NCI-H345 treated with DMSO at 0.1 percent for 48 hours (cell line): Measurements from ENCODE around the gene ECM2.

Source experiments
- DNase-seq: peaks from one replicate; lab custom pipeline; 2025; ENCODE audit not compliant: unreplicated experiment; lab: John Stamatoyannopoulos, UW

ECM2 gene

GRCh38 chr9:92527832-92528521 is 7.8 kb downstream of the ECM2 start:
- no peak for DNase-seq

- DNase-seq: no peak
Observed at GRCh38 chr9:92527291-92527828, 8.4 kb downstream of the ECM2 start.

- DNase-seq: no peak
Observed at GRCh38 chr9:92525306-92525705, 10.5 kb downstream of the ECM2 start.

- DNase-seq: no peak
Observed at GRCh38 chr9:92524881-92525280, 10.9 kb downstream of the ECM2 start.

- no peak for DNase-seq
Observed at GRCh38 chr9:92522983-92523970, 12.5 kb downstream of the ECM2 start.

GRCh38 chr9:92520837-92521236 is 15.0 kb downstream of the ECM2 start:
- no peak for DNase-seq

GRCh38 chr9:92518199-92518598 is 17.6 kb downstream of the ECM2 start:
- DNase-seq: no peak

- DNase-seq: no peak
Observed at GRCh38 chr9:92517046-92517445, 18.7 kb downstream of the ECM2 start.

GRCh38 chr9:92516521-92516920 is 19.3 kb downstream of the ECM2 start:
- DNase-seq: no peak

- DNase-seq: no peak
Observed at GRCh38 chr9:92514635-92515034, 21.2 kb downstream of the ECM2 start.

- DNase-seq: no peak
Observed at GRCh38 chr9:92513349-92513748, 22.4 kb downstream of the ECM2 start.

- no peak for DNase-seq
Observed at GRCh38 chr9:92512622-92513021, 23.2 kb downstream of the ECM2 start.

- DNase-seq: no peak
Observed at GRCh38 chr9:92510747-92511146, 25.0 kb downstream of the ECM2 start.

- no peak for DNase-seq
Observed at GRCh38 chr9:92509050-92509449, 26.7 kb downstream of the ECM2 start.

GRCh38 chr9:92508018-92508820 is 27.6 kb downstream of the ECM2 start:
- no peak for DNase-seq

GRCh38 chr9:92507496-92507895 is 28.3 kb downstream of the ECM2 start:
- no peak for DNase-seq

GRCh38 chr9:92507005-92507404 is 28.8 kb downstream of the ECM2 start:
- DNase-seq: no peak

- no peak for DNase-seq
Observed at GRCh38 chr9:92506184-92506857, 29.5 kb downstream of the ECM2 start.

- no peak for DNase-seq
Observed at GRCh38 chr9:92504881-92505280, 30.9 kb downstream of the ECM2 start.

GRCh38 chr9:92503156-92503555 is 32.6 kb downstream of the ECM2 start:
- DNase-seq: no peak
